DOHH2 (cell line): ENCODE measurements around the gene IMPDH1.

Source experiments
- CTCF ChIP-seq: fragments of 200-600 bp; sonication (generic); IDR thresholded peaks from one replicate; pipeline ENCODE4 v1.5.1; 2014; ENCODE audit warnings: antibody characterized with exemption, mild to moderate bottlenecking, low read depth, low read length; ENCODE audit not compliant: poor library complexity, severe bottlenecking
- EZH2phosphoT487 ChIP-seq: fragments of 200-600 bp; sonication (generic); IDR thresholded peaks from 2 replicates; pipeline ENCODE4 v1.6.1; 2017; ENCODE audit warnings: borderline replicate concordance, mild to moderate bottlenecking, antibody characterized with exemption, low read length, moderate library complexity, mixed read lengths

- TF ChIP-seq CTCF (no peak), EZH2phosphoT487 (no peak)
Observed at GRCh38 chr7:128422842-128423241, 13.1 kb upstream of the IMPDH1 start.
